ENCODE results near the gene LRCOL1.
"Not testable (repeated sequence)": the region's sequence is repeated elsewhere in the genome, so short reads cannot be mapped to it uniquely, and the experiment has no call there.

Gene LRCOL1

GRCh38 chr12:132600048-132601032 is 10.0 kb downstream of the LRCOL1 start:
- DNase-seq (ENCODE audit: low read depth) = no peak

- DNase-seq (ENCODE audit: low read depth) = not testable (repeated sequence)
Observed at GRCh38 chr12:132599502-132599901, 10.9 kb downstream of the LRCOL1 start.

GRCh38 chr12:132597333-132598316 is 12.8 kb downstream of the LRCOL1 start:
- no peak for DNase-seq (ENCODE audit: low read depth)

- no peak for DNase-seq (ENCODE audit: low read depth)
Observed at GRCh38 chr12:132596016-132596415, 14.4 kb downstream of the LRCOL1 start.

GRCh38 chr12:132595183-132595582 is 15.2 kb downstream of the LRCOL1 start:
- DNase-seq (ENCODE audit: low read depth) = no peak

GRCh38 chr12:132593938-132594358 is 16.4 kb downstream of the LRCOL1 start:
- DNase-seq (ENCODE audit: low read depth) = no peak

- no peak for DNase-seq (ENCODE audit: low read depth)
Observed at GRCh38 chr12:132593521-132593920, 16.9 kb downstream of the LRCOL1 start.

GRCh38 chr12:132593071-132593470 is 17.3 kb downstream of the LRCOL1 start:
- no peak for DNase-seq (ENCODE audit: low read depth)

GRCh38 chr12:132592282-132592970 is 18.0 kb downstream of the LRCOL1 start:
- no peak for DNase-seq (ENCODE audit: low read depth)

GRCh38 chr12:132591107-132591935 is 19.1 kb downstream of the LRCOL1 start:
- DNase-seq (ENCODE audit: low read depth) = no peak

- DNase-seq (ENCODE audit: low read depth) = no peak
Observed at GRCh38 chr12:132588821-132589669, 21.3 kb downstream of the LRCOL1 start.

- DNase-seq (ENCODE audit: low read depth) = no peak
Observed at GRCh38 chr12:132588319-132588718, 22.1 kb downstream of the LRCOL1 start.

GRCh38 chr12:132587781-132588180 is 22.6 kb downstream of the LRCOL1 start:
- DNase-seq (ENCODE audit: low read depth) = no peak

GRCh38 chr12:132586929-132587328 is 23.5 kb downstream of the LRCOL1 start:
- no peak for DNase-seq (ENCODE audit: low read depth)

GRCh38 chr12:132585177-132585576 is 25.2 kb downstream of the LRCOL1 start:
- DNase-seq (ENCODE audit: low read depth) = no peak

GRCh38 chr12:132584429-132584828 is 26.0 kb downstream of the LRCOL1 start:
- no peak for DNase-seq (ENCODE audit: low read depth)

GRCh38 chr12:132583736-132584135 is 26.6 kb downstream of the LRCOL1 start:
- DNase-seq (ENCODE audit: low read depth) = no peak

GRCh38 chr12:132583411-132583710 is 27.0 kb downstream of the LRCOL1 start:
- DNase-seq (ENCODE audit: low read depth) = no peak

- no peak for DNase-seq (ENCODE audit: low read depth)
Observed at GRCh38 chr12:132582582-132583410, 27.6 kb downstream of the LRCOL1 start.
